ENCODE measurements around the gene RHBDL1. TPM values are rescaled to one million over a fixed set of nuclear protein-coding genes. Genes with fewer than 3 reads are reported as not detected.

RHBDL1 gene
- total RNA-seq, 1 experiment from 2014 or later: 1.5 TPM

DNA sequence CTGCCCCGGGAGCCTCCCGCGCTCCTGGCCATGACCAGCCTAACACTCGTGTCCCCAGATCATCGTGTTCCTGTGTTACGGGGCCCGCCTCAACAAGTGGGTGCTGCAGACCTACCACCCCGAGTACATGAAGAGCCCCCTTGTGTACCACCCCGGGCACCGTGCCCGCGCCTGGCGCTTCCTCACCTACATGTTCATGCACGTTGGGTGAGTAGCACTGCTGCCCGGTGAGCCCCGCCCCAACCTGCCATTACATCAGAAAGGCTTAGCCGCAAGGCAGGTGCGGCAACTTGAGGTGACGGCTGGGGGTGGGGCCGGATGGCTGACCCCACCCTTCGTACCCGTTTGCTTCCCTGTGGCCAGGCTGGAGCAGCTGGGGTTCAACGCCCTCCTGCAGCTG, 1.4 kb downstream of the RHBDL1 start:
- TF ChIP-seq EZH2 (IDR thresholded peaks at IDR 0.05; ENCODE audit: borderline replicate concordance, low read depth, low read length, poor library complexity, severe bottlenecking): no peak
- TF ChIP-seq CTCF (conservative IDR thresholded peaks at IDR 0.05; ENCODE audit: low read depth, low read length): no peak
- intact Hi-C loops (cut with micrococcal nuclease; ENCODE audit: unreplicated experiment): no loop called here
- Histone ChIP-seq H3K4me1 (ENCODE audit: insufficient read depth, low read length, poor library complexity, severe bottlenecking) (peaks cover 27% of the 10 kb centered on the region), H3K27ac (ENCODE audit: low read depth, low read length, poor library complexity, severe bottlenecking) (no peak overlapping the region), H3K9me3 (ENCODE audit: low read depth, low read length, poor library complexity, severe bottlenecking) (no peaks in the 10 kb centered on the region), H3K36me3 (ENCODE audit: insufficient read depth, low read length, poor library complexity, severe bottlenecking) (peaks cover 26% of the 10 kb centered on the region), H3K4me3 (ENCODE audit: low read depth, low read length, poor library complexity, severe bottlenecking) (no peak overlapping the region), H3K27me3 (replicated peaks; ENCODE audit: insufficient read depth, low read depth, low read length, poor library complexity) (no peaks in the 10 kb centered on the region)
- DNase-seq (ENCODE audit: low spot score): no peak
- ChIA-PET POLR2A (ENCODE audit: low non-redundant PET) (no interaction called here), CTCF (no interaction called here)
- no TSS peak for BruUV-seq (replicated peaks)

DNA sequence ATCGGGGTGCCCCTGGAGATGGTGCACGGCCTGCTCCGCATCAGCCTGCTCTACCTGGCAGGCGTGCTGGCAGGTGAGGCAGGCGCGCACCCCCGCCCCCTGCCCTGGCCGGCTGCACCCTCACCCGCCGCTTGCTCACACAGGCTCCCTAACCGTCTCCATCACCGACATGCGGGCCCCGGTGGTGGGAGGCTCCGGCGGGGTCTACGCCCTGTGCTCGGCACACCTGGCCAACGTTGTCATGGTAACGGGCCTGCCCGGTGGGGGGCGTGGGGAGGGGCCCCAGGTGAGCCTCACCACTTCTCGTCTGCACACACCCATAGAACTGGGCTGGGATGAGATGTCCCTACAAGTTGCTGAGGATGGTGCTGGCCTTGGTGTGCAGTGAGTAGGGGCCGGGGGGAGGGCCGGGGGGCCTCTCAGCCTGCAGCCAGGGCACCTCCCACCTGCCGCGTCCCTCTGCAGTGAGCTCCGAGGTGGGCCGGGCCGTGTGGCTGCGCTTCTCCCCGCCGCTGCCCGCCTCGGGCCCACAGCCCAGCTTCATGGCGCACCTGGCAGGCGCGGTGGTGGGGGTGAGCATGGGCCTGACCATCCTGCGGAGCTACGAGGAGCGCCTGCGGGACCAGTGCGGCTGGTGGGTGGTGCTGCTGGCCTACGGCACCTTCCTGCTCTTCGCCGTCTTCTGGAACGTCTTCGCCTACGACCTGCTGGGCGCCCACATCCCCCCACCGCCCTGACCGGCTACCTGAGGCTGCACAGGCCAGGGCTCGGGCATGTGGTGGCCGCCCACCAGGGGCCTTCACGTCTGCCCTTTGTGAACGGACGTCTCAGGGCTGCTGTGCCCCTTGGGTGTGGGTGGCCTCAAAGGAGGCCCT, 2.1 kb downstream of the RHBDL1 start:
- no peak for DNase-seq (ENCODE audit: low spot score)
- BruUV-seq (replicated peaks): no TSS peak
- CTCF ChIA-PET: no interaction called here

DNA sequence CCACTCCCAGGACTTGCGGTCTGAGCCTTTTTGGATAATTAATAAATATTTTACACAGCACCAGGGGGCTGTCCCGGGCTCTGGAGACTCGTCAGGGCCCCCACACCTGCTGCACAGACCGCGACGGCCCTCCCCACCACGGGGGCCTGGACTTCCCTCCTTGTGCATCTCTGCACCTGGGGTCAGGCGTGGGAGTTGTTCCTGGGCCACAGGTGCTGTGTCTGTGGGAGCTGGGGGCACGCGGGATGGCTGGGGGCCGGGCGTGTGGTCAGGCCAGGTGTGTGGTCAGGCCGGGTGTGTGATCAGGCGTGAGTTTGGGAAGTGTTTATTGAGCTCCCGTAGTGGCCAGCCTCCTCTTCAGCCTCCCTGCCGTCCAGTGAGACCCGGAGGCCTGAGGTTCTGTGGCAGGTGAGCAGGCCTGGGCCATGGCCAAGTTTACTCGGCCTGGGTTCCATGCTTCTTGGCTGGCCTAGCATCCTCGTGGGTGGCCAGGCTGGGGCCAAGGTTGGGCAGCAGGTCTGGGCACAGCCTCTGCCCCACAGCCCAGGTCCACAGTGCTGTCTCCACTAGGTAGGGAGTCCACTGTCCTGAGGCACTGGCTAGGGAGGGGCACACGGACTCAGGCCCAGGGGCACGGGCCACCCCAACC, 2.9 kb downstream of the RHBDL1 start:
- CTCF ChIA-PET: no interaction called here
- no peaks in the 10 kb centered on the region for H3K27me3 ChIP-seq (replicated peaks; ENCODE audit: insufficient read depth, low read depth, low read length, poor library complexity)
- no peak for TF ChIP-seq EZH2 (IDR thresholded peaks at IDR 0.05; ENCODE audit: borderline replicate concordance, low read depth, low read length, poor library complexity, severe bottlenecking)
- TF ChIP-seq CTCF (conservative IDR thresholded peaks at IDR 0.05; ENCODE audit: low read depth, low read length): no peak
- peaks cover 36% of the 10 kb centered on the region for H3K4me1 ChIP-seq (ENCODE audit: insufficient read depth, low read length, poor library complexity, severe bottlenecking)
- no peak for DNase-seq (ENCODE audit: low spot score)
- peaks cover 29% of the 10 kb centered on the region for H3K36me3 ChIP-seq (ENCODE audit: insufficient read depth, low read length, poor library complexity, severe bottlenecking)
- no peak overlapping the region for H3K4me3 ChIP-seq (ENCODE audit: low read depth, low read length, poor library complexity, severe bottlenecking)
- intact Hi-C loops (cut with micrococcal nuclease; ENCODE audit: unreplicated experiment): no loop called here
- peak overlapping the region; percentile 85 for H3K27ac ChIP-seq (ENCODE audit: low read depth, low read length, poor library complexity, severe bottlenecking)
- H3K9me3 ChIP-seq (ENCODE audit: low read depth, low read length, poor library complexity, severe bottlenecking): no peaks in the 10 kb centered on the region
- POLR2A ChIA-PET (ENCODE audit: low non-redundant PET): no interaction called here
- BruUV-seq (replicated peaks): no TSS peak

More for the DNA sequence above, 2.1 kb downstream of the RHBDL1 start:
- no peaks in the 10 kb centered on the region for H3K9me3 ChIP-seq (ENCODE audit: low read depth, low read length, poor library complexity, severe bottlenecking)
- H3K36me3 ChIP-seq (ENCODE audit: insufficient read depth, low read length, poor library complexity, severe bottlenecking): peaks cover 29% of the 10 kb centered on the region
- no peak for TF ChIP-seq CTCF (conservative IDR thresholded peaks at IDR 0.05; ENCODE audit: low read depth, low read length)
- TF ChIP-seq EZH2 (IDR thresholded peaks at IDR 0.05; ENCODE audit: borderline replicate concordance, low read depth, low read length, poor library complexity, severe bottlenecking): no peak
- no peak overlapping the region for H3K27ac ChIP-seq (ENCODE audit: low read depth, low read length, poor library complexity, severe bottlenecking)
- peaks cover 31% of the 10 kb centered on the region for H3K4me1 ChIP-seq (ENCODE audit: insufficient read depth, low read length, poor library complexity, severe bottlenecking)
- H3K4me3 ChIP-seq (ENCODE audit: low read depth, low read length, poor library complexity, severe bottlenecking): no peak overlapping the region
- POLR2A ChIA-PET (ENCODE audit: low non-redundant PET): no interaction called here
- H3K27me3 ChIP-seq (replicated peaks; ENCODE audit: insufficient read depth, low read depth, low read length, poor library complexity): no peaks in the 10 kb centered on the region
- intact Hi-C loops (cut with micrococcal nuclease; ENCODE audit: unreplicated experiment): no loop called here
